GM18951 (cell line): Measurements from ENCODE around the gene TNC.

Experiments used
- POLR2A ChIP-seq: IDR thresholded peaks from 4 replicates; pipeline ENCODE4 v1.6.1; 2011; ENCODE audit warnings: mild to moderate bottlenecking; ENCODE audit not compliant: insufficient read length, insufficient read depth; ENCODE audit errors: extremely low read depth
- in situ Hi-C: fragments of 300-500 bp; cut with MboI; formaldehyde crosslinking; loops from one replicate; pipeline ENCODE4 v1.12.0; 2022; ENCODE audit warnings: low sequenced_read_pairs, mixed read lengths, inconsistent platforms; ENCODE audit not compliant: unreplicated experiment

TNC gene

DNA sequence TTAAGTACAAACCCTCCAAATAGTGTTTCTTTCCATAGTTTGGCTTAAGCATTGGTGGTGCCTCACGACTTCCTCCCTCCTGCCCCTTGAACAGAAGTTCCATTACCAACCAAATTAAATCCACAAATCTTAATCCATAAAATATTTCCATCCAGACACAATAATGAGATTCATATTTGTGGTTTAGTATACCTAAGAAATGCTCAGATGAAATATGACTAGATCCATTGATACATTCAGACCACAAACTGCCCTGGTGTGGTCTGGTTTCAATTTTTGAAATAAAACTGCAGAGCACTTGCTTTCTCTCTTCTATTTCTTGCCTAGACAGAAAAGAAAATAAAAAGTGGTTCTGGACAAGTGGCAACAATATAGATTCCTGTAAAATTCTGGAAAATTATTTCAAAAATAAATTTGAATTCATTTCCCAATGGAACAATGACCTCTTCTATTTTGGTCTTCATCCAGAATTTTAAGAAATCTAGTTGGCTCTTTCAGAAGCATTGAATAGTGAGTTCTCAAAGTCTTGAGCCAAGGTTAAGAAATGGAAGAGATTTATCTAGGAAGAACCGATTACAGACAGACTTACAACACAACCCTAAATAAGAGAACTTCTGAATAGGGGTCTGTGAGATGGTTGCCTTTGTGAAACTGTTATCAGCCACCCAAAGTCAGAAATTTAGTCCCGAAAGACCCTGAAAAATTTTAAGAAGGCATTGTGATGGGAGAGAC, 14.0 kb downstream of the TNC start:
- in situ Hi-C loops, result no loop called here

DNA sequence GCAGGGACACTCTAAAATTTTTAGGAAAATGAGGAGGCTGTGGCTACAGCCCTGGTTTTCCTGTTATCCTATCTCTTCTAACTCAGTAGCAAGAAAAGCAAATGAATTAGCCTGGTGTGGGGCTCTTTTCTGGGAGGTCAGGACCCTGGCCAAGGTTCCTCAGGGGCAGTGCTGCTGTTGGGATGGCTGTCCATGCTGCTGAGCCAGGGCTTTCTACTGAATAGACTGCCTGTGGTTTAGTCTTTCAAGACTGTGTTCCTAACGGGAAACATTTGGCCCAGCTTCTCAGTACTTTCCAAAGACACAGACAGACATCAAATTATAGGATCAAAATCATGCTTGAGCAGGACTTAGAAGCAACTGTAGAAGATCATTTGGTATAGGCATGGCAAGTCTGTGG, 18.1 kb downstream of the TNC start:
- in situ Hi-C loops, result no loop called here
- no peak for TF ChIP-seq POLR2A

More for the DNA sequence above, 14.0 kb downstream of the TNC start:
- TF ChIP-seq POLR2A, result no peak

DNA sequence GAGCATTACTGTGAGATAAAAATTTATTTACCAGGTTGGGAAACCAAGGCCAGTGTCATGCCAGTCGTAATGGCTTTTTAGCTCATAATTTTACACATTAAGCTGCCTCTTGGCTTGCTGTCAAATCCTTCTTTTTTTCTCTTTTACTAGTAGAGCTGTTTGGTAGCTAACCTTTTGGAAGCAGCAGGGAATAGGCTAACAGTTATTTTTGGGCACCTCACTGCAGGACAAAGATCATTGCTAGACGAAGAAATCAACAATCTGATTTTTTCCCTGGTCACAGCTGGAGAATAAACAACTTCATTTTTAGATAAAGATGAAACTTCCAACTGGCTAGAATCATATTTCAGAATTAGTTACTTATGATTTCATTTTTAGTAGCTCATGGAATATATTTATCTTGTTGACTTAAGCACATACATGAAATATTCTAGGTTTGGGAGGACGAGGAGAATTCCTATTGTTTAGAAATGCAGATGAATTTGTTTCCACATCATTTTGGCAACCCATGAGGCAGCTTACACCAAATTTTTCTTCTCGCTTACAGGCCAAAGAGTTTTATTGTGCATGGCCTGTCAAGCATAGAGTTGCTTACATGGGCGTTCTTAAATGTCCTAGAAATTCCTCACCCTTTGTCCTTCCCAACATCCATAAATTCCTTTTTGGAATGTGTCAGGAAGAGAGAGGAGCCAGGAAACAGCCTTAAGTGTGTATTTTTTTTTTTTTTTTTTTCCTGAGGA, 19.6 kb downstream of the TNC start:
- TF ChIP-seq POLR2A, result no peak
- in situ Hi-C loops, result no loop called here

DNA sequence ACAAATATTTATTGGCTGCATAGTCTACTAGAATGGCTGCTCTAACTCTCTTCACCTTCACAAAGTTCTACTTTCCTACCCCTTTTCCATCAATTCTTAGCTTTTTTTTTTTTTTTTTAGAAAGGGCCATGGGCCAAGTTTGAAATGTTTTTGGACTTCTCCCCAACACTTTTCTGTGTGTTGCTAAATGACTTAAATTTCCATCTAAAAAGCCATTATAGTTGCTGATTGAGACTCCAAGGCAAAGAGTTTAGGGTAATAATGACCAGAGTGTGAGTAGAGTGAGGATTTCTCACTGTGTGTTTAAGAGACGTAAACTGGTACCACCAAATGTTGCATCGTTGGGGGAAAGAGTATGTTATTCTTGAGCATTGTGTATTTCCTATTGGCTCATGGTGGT, 24.4 kb downstream of the TNC start:
- no peak for TF ChIP-seq POLR2A
- in situ Hi-C loops, result no loop called here

DNA sequence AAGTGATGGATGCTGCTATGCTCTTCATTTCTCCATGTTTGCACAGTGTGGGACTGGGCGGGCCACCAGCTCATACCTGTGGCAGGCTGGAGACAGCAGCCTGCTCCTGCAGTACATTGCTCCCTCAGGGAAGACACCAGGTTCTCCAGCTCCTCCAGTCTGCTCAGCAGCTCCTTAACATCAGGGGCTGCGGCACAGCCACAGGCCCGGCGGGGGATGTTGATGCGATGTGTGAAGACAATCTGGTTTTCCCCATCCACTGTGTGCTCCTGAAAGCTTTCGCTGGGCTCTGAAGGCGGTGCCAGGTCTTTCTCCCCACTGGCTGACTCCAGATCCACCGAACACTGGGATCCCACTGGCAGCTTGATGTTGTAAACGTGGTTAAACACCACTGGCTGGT, 27.5 kb downstream of the TNC start:
- in situ Hi-C loops, result no loop called here
- TF ChIP-seq POLR2A, result no peak

DNA sequence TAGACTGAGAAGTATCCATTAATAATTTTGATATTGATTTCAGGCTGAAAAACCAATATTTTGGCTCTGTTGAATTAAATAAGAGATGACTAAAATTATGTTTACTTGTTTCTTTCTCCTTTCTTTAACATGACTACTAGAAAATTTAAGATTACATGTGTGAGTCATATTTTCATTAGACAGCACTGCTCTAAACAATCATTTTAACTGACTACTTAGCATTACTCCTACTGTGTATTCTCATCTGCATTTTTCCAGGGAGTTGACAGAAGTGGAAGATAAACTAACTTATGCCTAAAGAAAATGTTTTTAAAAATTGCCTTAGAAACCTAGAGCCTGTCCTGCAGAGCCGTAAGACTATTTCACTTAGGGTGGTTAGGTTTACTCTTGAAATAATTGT, 29.1 kb downstream of the TNC start:
- in situ Hi-C loops, result no loop called here
- no peak for TF ChIP-seq POLR2A

DNA sequence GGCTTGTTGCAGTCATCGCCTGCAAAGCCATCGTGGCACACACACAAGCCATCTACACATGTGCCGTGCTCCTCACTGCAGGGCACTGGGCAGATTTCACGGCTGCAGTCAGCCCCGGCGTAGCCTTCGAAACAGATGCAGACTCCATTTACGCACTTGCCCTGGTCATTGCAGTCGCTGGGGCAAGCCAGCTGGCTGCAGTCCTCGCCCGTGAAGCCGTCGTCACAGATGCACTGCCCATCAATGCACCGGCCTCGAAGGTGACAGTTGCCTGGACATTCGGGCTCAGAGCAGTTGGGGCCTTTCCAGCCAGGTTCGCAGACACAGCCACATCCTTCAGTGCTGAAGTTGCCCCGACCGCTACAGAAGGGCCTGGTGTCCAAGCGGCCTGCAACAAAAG, 31.1 kb downstream of the TNC start:
- TF ChIP-seq POLR2A, result no peak
- in situ Hi-C loops, result no loop called here

DNA sequence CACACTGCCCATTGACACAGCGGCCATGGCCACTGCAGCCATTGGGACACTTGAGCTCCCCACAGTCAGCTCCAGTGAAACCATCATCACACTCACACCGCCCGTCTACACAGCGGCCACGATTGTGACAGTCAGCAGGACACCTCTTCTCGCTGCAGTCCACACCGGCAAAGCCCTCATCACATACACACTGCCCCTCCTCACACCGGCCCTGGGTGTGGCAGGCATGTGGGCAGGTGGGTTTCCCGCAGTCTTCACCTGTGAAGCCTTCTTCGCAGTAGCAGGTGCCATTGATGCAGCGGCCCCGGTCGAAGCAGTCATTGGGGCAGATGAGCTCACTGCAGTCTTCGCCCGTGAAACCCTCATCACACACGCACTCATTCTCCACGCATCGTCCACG, 31.5 kb downstream of the TNC start:
- no peak for TF ChIP-seq POLR2A
- in situ Hi-C loops, result no loop called here

DNA sequence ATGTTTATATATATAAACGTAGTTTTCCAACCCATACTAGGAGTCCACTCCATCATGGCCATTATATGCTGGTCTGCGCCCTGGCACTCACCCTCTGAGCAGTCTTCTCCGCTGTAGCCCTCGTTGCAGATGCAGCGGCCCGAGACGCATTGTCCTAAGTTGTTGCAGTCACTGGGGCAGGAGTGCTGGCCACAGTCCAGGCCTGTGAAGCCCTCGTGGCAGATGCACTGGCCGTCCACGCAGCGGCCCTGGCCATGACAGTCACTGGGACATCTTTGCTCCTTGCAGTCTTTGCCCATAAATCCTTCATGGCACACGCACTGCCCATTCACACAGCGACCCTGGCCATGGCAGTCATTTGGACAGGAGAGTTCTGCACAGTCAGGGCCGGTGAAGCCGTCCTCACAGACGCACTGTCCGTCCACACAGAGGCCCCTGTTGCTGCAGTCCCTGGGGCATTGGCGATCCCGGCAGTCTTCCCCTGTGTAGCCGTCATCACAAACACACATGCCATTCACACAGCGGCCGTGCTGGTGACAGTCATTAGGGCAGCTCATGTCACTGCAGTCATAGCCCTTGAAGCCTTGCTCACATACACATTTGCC, 32.1 kb downstream of the TNC start:
- in situ Hi-C loops, result no loop called here

DNA sequence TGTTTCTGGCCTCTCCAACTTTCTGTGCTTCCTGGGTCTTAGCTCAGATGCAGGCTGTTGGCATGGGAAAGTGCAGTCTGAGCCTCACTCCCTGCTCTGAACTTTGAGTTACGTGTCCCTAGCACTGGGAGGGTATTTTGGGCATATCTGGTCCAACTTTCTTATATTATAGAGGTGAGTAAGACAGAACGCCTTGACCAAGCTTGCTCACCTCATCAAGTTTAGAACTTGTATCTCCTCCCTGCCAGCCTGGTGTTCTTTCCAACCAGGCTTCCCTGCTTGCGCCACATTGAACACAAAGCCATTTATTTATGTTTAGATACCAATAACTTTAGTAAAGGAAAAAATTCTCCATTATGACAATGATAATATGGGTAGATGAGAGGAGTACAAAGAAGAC, 33.2 kb downstream of the TNC start:
- no peak for TF ChIP-seq POLR2A

More for the DNA sequence above, 32.1 kb downstream of the TNC start:
- no peak for TF ChIP-seq POLR2A

DNA sequence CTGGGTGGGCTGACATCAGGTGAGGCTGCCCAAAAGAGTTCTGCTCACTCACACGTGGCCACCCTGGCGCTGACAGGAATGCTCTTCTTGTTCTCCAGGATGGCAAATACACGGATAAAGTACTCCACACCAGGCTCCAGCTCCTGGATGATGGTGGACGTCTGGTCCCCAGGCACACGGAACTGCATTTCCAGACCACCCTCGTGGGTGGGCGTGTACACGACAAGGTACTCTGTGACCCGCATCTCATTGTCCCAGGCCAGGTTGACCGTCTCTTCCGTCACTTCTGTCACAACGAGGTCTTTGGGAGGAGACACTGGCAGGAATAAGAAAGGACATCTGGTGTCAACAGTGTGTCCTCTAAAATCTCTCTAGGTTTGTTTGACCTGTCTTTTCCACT, 33.8 kb downstream of the TNC start:
- in situ Hi-C loops, result no loop called here
- TF ChIP-seq POLR2A, result no peak

More for the DNA sequence above, 33.2 kb downstream of the TNC start:
- in situ Hi-C loops, result no loop called here

DNA sequence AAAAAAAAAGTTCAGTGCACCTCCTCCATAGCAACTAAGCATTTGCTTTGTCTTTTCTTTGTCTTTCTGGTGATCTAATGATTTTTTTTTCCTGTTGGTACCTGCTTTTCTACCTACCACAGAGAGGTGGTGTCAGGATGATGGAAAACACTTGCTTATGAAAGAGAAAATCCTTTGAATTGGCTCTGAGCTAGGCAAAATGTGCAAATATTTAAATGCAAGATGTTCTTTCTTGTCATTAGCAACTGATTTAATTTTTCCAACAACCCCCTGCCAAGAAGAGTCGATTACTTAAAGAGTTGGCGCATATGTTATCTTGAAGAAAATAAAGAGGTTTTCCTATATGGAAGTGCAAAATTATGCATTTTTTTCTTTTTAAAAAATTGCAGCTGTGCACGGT, 37.7 kb downstream of the TNC start:
- in situ Hi-C loops, result no loop called here

DNA sequence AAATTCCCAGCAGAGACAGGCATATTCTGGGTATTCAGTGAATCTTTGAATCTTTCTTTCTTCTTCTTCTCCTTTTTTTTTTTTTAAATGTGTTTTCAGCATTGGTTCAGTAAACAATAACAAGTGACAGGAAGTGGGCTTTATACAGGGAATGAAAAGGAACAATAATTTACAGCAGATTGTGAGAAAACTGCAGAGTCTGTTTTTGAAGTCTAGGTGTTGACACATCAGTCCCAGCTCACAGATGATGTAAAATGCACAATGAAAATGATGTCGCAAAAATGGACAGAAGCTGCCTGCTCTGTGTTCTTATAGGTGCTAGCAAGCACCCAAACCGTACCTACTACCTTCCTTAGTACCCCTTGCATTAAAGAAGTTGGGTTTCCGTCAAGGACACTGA, 38.8 kb downstream of the TNC start:
- in situ Hi-C loops, result no loop called here
- no peak for TF ChIP-seq POLR2A

More for the DNA sequence above, 37.7 kb downstream of the TNC start:
- TF ChIP-seq POLR2A, result no peak

DNA sequence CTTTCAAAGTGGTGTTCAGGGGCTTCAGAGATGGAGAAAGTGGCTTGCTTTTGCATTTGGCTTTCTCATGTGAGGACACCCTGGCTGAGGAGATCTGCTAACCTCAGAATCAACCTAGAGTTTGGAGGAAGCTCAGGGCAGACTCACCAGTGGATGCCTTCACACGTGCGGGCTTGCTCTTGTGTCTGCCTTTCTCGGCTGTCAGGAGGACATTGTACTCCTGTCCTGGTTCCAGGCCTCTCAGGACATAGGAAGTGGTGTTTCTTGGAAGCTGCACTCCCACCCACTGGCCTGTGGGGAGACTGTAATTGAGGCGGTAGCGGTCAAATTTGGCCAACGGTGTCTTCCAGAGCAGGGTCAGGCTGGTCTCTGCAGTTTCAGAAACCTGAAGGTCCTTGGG, 44.5 kb downstream of the TNC start:
- TF ChIP-seq POLR2A, result no peak
- in situ Hi-C loops, result no loop called here
